Skeletal muscle satellite cell (primary cell): ENCODE measurements around the gene ADCY1.

Source experiments
- H3K27me3 ChIP-seq: 2 replicates; pipeline ENCODE4 v1.7.0; 2013; ENCODE audit warnings: low read length; ENCODE audit not compliant: control insufficient read depth, insufficient read depth
- H3K36me3 ChIP-seq: 2 replicates; pipeline ENCODE4 v1.7.0; 2013; ENCODE audit warnings: mild to moderate bottlenecking, control low read depth, low read length; ENCODE audit not compliant: insufficient read depth
- H3K4me1 ChIP-seq: 2 replicates; pipeline ENCODE4 v1.7.0; 2013; ENCODE audit warnings: low read length; ENCODE audit not compliant: control insufficient read depth, insufficient read depth
- H3K4me2 ChIP-seq: 2 replicates; pipeline ENCODE4 v1.7.0; 2013; ENCODE audit warnings: mild to moderate bottlenecking, low read length
- H3K4me3 ChIP-seq: 2 replicates; pipeline ENCODE4 v1.7.0; 2013; ENCODE audit warnings: low read length
- H3K9ac ChIP-seq: 2 replicates; pipeline ENCODE4 v1.7.0; 2013; ENCODE audit warnings: mild to moderate bottlenecking, low read depth, low read length, moderate library complexity
- H3K9me3 ChIP-seq: replicated peaks from 2 replicates; pipeline ENCODE4 v1.7.0; 2013; ENCODE audit warnings: mild to moderate bottlenecking, control low read depth, low read length

Gene ADCY1

DNA sequence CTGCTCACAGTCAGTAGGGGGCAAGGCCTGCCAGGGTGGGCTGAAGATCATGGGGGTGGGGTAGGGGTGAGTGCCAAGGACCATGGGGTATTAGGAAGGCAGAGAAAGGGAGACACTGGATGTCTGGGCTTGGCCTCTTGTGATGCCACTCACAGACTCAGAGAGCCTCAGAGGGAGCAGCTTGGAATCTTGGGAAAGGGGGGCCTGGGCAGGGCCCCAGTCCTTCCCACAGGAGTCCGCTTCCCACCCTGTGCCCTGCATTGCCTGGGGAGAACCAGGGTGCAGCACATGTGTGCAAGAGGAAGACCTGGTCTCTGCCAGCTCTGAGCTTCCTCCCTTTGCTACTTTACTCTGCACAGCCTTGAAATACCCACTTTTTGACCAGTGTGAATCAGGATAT lies 4.3 kb downstream of the ADCY1 start:
- no peak overlapping the region for H3K4me2 ChIP-seq
- no peak overlapping the region for H3K4me3 ChIP-seq
- H3K27me3 ChIP-seq, result peaks cover 50% of the 10 kb centered on the region
- H3K9ac ChIP-seq, result no peak overlapping the region
- no peaks in the 10 kb centered on the region for H3K36me3 ChIP-seq
- no peaks in the 10 kb centered on the region for H3K9me3 ChIP-seq
- H3K4me1 ChIP-seq, result peaks cover 6% of the 10 kb centered on the region

DNA sequence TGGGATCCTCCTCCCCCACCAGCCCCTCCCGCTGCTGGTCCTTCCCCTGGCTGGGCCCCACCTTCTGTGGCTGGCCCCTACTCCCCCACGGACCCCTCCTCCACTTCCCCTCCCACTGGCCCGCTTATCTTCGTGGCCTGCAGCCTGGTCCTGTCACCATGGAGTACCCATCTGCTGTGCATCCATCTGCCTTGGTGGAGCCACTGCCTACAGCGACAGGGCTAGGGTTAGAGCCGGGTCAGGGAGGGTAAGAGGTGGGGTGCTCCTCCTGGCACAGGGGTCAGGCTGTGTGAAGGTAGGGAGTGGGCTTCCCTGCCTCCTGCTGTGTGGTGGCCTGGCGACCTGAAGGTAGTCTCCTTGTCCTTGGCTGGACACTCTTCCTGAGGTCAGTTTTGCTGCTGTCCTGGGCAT lies 5.2 kb downstream of the ADCY1 start:
- H3K9ac ChIP-seq, result no peak overlapping the region
- H3K4me1 ChIP-seq, result peaks cover 6% of the 10 kb centered on the region
- peaks cover 44% of the 10 kb centered on the region for H3K27me3 ChIP-seq
- no peak overlapping the region for H3K4me2 ChIP-seq
- H3K9me3 ChIP-seq, result no peaks in the 10 kb centered on the region
- no peaks in the 10 kb centered on the region for H3K36me3 ChIP-seq
- H3K4me3 ChIP-seq, result no peak overlapping the region

DNA sequence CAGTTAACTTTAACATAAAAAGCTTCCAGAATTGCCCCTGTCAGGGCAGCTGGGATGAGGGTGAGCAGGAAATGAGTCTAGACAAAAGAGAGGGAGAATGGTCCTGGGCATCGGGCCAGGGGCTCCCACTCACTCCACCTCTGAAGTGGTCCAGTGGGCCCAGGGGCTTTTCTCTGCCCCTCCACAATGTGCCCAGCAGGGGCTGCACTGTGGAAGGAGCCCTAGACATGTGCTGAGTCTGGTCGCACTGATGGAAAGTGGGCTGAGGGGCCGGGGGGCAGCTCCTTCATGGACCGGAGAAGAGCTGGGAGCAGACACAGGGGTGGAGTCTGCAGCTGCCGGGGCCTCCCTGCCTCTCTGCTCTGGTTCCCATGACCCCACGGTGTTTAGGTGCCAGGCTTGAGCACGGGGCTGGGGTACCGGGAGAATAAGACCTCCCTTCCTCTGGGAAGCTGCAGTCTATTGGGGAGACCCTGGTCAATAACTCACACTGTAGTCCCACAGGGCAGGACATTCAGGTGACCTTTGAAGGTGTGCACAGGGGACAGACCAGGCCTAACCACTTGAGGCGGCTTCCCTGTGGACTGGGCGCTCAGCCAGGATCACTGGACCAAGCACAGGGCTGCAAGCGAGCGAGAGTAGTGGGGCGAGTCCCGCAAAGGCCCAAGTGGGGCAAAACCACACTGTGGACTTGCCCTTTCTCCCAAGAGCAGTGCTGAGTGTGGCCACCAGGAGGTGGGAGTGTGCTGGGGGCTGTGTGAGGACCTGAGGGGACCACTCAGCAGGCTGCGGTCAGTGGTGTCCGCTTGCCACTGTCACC lies 6.1 kb downstream of the ADCY1 start:
- no peaks in the 10 kb centered on the region for H3K36me3 ChIP-seq
- no peak overlapping the region for H3K4me3 ChIP-seq
- H3K9me3 ChIP-seq, result no peaks in the 10 kb centered on the region
- H3K9ac ChIP-seq, result no peak overlapping the region
- no peaks in the 10 kb centered on the region for H3K4me1 ChIP-seq
- H3K4me2 ChIP-seq, result no peak overlapping the region
- peaks cover 42% of the 10 kb centered on the region for H3K27me3 ChIP-seq

DNA sequence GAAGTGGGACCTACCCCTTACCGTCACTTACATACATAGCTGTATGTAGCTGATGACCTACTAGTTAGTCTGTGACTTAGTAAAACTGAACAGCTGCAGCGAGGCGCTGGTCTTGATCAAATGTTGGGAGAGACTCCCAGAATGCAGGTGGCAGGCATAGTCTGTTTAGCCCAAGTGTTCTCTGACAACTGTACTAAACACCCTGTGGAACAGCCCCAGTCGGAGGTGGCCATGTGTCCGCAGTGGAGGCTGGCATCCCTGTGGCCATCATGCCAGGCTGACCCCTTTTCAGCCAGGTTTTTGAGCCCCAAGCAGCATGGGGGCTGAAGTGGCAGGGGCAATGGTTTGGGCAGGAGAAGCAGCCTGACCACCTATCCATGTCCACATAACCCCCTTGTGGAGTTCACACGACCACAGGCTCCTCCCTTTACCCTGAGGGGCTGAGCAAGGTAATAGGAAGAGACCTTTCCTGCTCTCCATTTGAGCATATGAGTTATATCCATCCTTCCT lies 7.2 kb downstream of the ADCY1 start:
- no peak overlapping the region for H3K9ac ChIP-seq
- no peak overlapping the region for H3K4me2 ChIP-seq
- no peaks in the 10 kb centered on the region for H3K36me3 ChIP-seq
- no peak overlapping the region for H3K4me3 ChIP-seq
- H3K9me3 ChIP-seq, result no peaks in the 10 kb centered on the region
- H3K27me3 ChIP-seq, result peaks cover 32% of the 10 kb centered on the region
- no peaks in the 10 kb centered on the region for H3K4me1 ChIP-seq

DNA sequence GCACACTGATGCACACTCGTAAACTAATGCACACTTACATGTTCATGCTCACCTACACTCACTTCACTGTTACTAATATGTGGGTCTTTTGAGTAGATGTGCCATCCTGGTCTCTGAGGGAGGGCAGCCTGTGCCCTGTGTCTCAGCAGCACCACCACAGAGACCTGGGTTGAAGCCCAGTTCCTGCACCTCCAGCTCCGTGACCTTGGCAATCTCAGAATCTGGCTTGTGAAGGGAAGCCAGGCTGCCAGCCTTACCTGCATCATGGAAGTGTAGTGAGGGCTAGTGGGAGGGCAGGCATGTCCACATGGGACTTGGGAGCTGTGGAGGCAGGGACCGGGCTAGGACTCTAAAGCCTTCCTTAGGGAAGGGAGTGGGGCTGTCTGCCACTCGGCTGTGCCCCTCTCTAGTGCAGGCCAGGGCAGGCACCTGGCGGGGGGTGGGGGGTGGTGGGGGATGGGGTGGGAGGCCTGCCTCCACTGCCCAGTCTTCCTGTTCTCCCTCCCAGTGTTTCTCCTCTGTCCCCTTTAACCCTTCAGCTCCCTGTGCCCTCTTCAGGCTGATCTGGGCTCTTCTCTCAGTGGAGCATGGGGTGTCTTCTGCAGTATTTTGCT lies 8.1 kb downstream of the ADCY1 start:
- Histone ChIP-seq H3K36me3 (no peaks in the 10 kb centered on the region), H3K27me3 (peaks cover 23% of the 10 kb centered on the region), H3K4me3 (no peak overlapping the region), H3K4me2 (no peak overlapping the region), H3K9ac (no peak overlapping the region), H3K4me1 (no peaks in the 10 kb centered on the region), H3K9me3 (no peaks in the 10 kb centered on the region)

DNA sequence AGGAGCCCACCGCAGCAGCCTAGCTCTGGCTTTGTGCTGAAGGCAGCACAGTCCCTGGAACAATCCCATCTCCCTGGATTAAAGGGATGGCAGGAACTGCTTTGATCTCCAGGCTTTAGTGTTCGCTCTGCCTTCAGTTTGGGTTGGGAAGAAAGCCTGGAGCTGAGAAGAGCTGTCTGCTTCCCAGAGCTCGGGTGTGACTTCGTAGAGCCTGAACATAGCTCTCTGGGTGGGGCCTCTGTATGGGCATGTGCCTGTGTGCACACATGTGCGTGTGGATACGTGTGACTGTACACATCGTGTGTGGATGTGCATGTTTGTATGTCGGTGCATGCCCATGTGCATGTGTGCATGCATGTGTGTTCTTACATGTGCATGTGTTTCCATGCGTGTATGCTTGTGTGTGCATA lies 8.7 kb downstream of the ADCY1 start:
- Histone ChIP-seq H3K4me3 (no peak overlapping the region), H3K36me3 (no peaks in the 10 kb centered on the region), H3K27me3 (peaks cover 17% of the 10 kb centered on the region), H3K4me2 (no peak overlapping the region), H3K9ac (no peak overlapping the region), H3K4me1 (no peaks in the 10 kb centered on the region), H3K9me3 (no peaks in the 10 kb centered on the region)

DNA sequence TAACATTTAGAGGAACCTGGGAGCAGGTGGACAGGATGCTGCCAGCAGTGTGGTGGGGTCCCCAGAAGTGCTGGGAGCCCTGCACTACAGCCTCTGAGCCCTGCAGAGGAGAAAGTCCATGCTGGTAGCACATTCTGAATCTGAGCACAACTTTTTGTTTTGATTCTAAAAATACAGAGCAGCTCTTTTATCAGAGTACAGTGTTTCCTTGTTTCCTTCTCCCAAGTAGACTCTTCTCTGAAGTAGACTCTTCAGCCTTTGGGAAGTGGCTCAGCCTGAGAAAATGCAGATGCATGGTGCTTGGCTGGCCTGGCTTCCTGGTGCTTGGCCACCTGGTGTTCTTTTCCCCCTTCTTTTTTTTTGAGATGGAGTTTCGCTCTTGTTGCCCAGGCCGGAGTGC lies 9.1 kb downstream of the ADCY1 start:
- H3K9ac ChIP-seq, result no peak overlapping the region
- no peak overlapping the region for H3K4me2 ChIP-seq
- peaks cover 12% of the 10 kb centered on the region for H3K27me3 ChIP-seq
- no peaks in the 10 kb centered on the region for H3K4me1 ChIP-seq
- H3K4me3 ChIP-seq, result no peak overlapping the region
- no peaks in the 10 kb centered on the region for H3K36me3 ChIP-seq
- no peaks in the 10 kb centered on the region for H3K9me3 ChIP-seq

DNA sequence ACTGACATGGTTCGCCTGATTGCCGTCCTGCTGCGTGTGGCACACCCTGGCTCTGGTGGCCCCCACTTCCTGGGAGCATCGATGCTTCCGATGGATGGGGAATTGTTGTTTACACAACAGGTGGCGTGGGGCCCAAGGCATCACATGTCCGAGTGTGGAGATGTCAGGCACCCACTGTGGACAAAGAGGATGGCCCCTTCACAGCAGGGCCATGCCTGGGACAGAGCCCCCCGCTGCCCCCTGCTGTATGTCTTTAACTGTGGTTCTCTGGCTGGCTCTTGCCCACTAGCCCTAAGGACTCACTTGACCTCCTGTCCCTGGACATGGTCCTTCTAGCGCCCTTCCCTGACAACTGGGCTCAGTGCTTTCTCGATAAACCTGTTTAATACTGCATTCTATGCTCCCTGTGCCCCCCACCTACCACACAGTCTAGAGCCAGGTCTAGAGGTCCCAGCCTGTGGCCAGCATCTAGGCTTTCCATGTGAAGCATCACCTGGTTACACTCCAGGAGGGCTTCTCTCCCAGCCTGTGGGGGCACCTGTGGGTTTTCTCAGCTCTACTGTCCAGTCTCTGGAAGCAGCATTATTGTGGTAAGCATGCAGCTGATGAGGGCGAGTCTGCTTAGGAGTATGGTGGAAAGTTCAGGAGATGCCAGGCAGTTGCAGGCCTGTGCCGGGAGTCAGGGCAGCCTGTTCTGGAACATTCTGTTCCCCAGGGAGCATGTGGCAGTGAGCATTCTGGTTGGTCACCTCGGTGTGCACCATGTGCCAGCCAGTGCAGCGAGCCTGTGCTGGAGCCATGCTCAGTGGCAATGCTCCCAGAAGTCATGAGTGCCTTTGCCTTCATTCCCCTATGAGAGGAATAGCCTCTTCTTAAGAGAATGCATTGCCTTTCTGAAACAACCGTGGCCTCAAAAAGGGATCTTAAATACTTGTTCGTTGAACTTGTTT lies 10.4 kb downstream of the ADCY1 start:
- H3K4me1 ChIP-seq, result no peaks in the 10 kb centered on the region
- no peaks in the 10 kb centered on the region for H3K9me3 ChIP-seq
- no peak overlapping the region for H3K4me3 ChIP-seq
- H3K9ac ChIP-seq, result no peak overlapping the region
- no peaks in the 10 kb centered on the region for H3K36me3 ChIP-seq
- no peak overlapping the region for H3K4me2 ChIP-seq
- peaks cover 6% of the 10 kb centered on the region for H3K27me3 ChIP-seq

DNA sequence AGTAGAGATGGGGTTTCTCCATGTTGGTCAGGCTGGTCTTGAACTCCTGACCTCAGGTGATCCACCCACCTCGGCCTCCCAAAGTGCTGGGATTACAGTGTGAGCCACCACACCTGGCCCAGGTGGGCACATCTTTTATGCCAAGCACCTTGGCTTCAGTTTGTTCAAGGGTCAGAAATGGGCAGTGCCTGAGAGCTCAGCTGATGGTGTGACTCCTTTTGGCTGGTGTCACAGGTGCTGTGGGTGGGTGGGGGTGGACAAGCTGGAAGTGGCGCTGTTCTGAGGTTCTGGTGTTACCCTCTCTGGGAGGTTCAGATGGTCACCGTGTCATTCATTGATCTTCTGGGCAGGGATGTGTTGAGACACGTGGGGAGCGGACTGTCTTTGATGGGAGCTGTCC lies 11.5 kb downstream of the ADCY1 start:
- no peak overlapping the region for H3K4me2 ChIP-seq
- peaks cover 8% of the 10 kb centered on the region for H3K27me3 ChIP-seq
- no peaks in the 10 kb centered on the region for H3K9me3 ChIP-seq
- no peaks in the 10 kb centered on the region for H3K36me3 ChIP-seq
- no peak overlapping the region for H3K4me3 ChIP-seq
- H3K9ac ChIP-seq, result no peak overlapping the region
- no peaks in the 10 kb centered on the region for H3K4me1 ChIP-seq

DNA sequence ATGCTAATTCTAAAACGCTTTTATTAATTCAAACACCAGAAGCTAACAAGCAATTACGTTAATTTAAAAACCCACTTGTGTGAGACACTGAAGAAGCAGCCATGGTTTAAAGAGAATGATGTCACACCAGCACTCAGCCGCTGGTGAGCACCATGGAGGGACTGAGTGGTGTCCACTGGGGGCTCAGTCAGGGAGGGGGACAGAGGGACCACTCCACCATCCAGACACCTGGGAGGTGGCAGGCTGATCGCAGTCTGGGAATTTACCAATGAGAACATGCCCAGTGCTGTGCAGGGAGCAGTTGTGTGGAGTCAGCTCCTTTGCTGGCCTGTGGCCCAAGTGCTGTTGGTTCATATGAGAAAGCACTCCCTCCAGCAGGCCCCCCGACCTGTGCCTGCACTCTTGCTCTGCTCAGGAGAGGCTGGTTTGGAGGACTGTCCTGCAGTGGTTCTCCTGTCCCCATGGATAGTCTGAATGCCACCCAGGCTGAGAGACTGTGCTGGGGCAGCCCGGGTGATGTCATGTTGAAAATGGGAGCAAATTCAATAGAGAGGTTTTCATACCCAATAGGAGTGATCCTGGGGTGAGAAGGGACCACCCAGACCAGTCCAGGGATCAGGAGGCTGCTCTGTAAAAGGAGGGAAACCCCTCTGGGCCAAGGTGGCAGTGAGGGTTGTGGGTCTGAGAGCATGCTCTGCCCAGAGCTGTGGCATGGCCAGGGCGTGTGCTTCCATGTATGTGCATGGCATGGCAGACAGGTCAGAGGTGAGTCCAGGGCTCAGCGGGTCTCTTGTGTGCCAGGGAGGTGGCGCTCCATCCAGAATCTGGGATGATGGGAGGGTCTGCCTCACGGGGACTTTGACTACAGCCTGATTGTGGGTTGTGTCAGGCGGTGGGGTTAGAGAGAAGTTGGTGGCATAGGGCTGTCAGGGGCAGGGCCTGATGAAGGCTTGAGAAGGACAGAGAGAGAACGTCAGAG lies 12.7 kb downstream of the ADCY1 start:
- Histone ChIP-seq H3K4me3 (no peak overlapping the region), H3K9me3 (no peaks in the 10 kb centered on the region), H3K9ac (no peak overlapping the region), H3K4me2 (no peak overlapping the region), H3K4me1 (no peaks in the 10 kb centered on the region), H3K27me3 (peaks cover 12% of the 10 kb centered on the region), H3K36me3 (no peaks in the 10 kb centered on the region)
